ENCODE data around the gene ZNF75A.

DNA sequence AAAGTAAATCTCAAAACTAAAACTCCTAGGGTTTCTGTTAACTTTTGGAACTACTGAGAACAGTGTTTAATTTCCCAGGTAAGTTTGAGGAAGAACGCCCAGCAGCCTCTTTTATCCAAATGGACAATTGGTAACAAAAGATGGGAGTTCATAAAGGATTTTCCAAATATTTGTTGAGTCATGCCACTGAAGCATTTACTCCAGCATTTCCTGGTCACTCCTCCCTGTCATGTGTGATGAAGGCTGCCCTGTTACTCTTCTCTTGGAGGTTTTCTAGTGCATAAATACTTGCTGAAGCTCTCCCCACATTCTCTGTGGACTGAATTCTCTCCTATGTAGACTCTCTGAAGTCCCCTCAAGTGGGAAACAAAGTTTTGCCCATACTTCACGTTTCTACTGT is 16.5 kb downstream of the ZNF75A start:
- TF ChIP-seq, protein P1, sequence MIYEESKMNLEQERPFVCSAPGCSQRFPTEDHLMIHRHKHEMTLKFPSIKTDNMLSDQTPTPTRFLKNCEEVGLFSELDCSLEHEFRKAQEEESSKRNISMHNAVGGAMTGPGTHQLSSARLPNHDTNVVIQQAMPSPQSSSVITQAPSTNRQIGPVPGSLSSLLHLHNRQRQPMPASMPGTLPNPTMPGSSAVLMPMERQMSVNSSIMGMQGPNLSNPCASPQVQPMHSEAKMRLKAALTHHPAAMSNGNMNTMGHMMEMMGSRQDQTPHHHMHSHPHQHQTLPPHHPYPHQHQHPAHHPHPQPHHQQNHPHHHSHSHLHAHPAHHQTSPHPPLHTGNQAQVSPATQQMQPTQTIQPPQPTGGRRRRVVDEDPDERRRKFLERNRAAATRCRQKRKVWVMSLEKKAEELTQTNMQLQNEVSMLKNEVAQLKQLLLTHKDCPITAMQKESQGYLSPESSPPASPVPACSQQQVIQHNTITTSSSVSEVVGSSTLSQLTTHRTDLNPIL (CRISPR knock-in tag; IDR thresholded peaks at IDR 0.05; ENCODE audit: low read depth) = no peak
- TF ChIP-seq ZFP3 (CRISPR knock-in tag; IDR thresholded peaks at IDR 0.05) (no peak), ARNTL (CRISPR knock-in tag; IDR thresholded peaks at IDR 0.05; ENCODE audit: borderline replicate concordance, low read depth) (no peak), ZFP30 (CRISPR knock-in tag; IDR thresholded peaks at IDR 0.05) (no peak), ZNF565 (CRISPR knock-in tag; conservative IDR thresholded peaks at IDR 0.05; ENCODE audit: low read depth) (no peak), CSDC2 (CRISPR knock-in tag; IDR thresholded peaks at IDR 0.05) (no peak), GLIS3 (CRISPR knock-in tag; IDR thresholded peaks at IDR 0.05) (no peak), ISL1 (CRISPR knock-in tag; IDR thresholded peaks at IDR 0.05) (no peak), TCF4 (CRISPR knock-in tag; IDR thresholded peaks at IDR 0.05; ENCODE audit: borderline replicate concordance) (no peak), RARB (CRISPR knock-in tag; IDR thresholded peaks at IDR 0.05) (no peak), BACH2 (CRISPR knock-in tag; IDR thresholded peaks at IDR 0.05; ENCODE audit: borderline replicate concordance) (no peak)
- TF ChIP-seq, protein P2, sequence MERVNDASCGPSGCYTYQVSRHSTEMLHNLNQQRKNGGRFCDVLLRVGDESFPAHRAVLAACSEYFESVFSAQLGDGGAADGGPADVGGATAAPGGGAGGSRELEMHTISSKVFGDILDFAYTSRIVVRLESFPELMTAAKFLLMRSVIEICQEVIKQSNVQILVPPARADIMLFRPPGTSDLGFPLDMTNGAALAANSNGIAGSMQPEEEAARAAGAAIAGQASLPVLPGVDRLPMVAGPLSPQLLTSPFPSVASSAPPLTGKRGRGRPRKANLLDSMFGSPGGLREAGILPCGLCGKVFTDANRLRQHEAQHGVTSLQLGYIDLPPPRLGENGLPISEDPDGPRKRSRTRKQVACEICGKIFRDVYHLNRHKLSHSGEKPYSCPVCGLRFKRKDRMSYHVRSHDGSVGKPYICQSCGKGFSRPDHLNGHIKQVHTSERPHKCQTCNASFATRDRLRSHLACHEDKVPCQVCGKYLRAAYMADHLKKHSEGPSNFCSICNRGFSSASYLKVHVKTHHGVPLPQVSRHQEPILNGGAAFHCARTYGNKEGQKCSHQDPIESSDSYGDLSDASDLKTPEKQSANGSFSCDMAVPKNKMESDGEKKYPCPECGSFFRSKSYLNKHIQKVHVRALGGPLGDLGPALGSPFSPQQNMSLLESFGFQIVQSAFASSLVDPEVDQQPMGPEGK (CRISPR knock-in tag; IDR thresholded peaks at IDR 0.05; ENCODE audit: borderline replicate concordance) = no peak
- TF ChIP-seq, protein P3, sequence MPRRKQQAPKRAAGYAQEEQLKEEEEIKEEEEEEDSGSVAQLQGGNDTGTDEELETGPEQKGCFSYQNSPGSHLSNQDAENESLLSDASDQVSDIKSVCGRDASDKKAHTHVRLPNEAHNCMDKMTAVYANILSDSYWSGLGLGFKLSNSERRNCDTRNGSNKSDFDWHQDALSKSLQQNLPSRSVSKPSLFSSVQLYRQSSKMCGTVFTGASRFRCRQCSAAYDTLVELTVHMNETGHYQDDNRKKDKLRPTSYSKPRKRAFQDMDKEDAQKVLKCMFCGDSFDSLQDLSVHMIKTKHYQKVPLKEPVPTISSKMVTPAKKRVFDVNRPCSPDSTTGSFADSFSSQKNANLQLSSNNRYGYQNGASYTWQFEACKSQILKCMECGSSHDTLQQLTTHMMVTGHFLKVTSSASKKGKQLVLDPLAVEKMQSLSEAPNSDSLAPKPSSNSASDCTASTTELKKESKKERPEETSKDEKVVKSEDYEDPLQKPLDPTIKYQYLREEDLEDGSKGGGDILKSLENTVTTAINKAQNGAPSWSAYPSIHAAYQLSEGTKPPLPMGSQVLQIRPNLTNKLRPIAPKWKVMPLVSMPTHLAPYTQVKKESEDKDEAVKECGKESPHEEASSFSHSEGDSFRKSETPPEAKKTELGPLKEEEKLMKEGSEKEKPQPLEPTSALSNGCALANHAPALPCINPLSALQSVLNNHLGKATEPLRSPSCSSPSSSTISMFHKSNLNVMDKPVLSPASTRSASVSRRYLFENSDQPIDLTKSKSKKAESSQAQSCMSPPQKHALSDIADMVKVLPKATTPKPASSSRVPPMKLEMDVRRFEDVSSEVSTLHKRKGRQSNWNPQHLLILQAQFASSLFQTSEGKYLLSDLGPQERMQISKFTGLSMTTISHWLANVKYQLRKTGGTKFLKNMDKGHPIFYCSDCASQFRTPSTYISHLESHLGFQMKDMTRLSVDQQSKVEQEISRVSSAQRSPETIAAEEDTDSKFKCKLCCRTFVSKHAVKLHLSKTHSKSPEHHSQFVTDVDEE (CRISPR knock-in tag; IDR thresholded peaks at IDR 0.05) = no peak
